ENCODE data around the gene ARHGAP26.

ARHGAP26 gene

GRCh38 chr5:143166090-143166489 lies 395.9 kb downstream of the ARHGAP26 start:
- H3K27me3 ChIP-seq, result no peaks in the 10 kb centered on the region
- H3K9me3 ChIP-seq, result no peaks in the 10 kb centered on the region
- no peak overlapping the region for H3K4me3 ChIP-seq (ENCODE audit: low read depth in 1 of 2, low read length in 1 of 2)
- peaks cover 4 to 8% of the 10 kb centered on the region in 2 experiments for H3K4me1 ChIP-seq (ENCODE audit: control insufficient read depth in 1 of 2, insufficient read depth in 1 of 2, low read depth in 1 of 2, low read length in 1 of 2)
- H3K36me3 ChIP-seq, result peaks cover 19% of the 10 kb centered on the region
- H3K27ac ChIP-seq, result no peak overlapping the region
- TF ChIP-seq, protein P1, sequence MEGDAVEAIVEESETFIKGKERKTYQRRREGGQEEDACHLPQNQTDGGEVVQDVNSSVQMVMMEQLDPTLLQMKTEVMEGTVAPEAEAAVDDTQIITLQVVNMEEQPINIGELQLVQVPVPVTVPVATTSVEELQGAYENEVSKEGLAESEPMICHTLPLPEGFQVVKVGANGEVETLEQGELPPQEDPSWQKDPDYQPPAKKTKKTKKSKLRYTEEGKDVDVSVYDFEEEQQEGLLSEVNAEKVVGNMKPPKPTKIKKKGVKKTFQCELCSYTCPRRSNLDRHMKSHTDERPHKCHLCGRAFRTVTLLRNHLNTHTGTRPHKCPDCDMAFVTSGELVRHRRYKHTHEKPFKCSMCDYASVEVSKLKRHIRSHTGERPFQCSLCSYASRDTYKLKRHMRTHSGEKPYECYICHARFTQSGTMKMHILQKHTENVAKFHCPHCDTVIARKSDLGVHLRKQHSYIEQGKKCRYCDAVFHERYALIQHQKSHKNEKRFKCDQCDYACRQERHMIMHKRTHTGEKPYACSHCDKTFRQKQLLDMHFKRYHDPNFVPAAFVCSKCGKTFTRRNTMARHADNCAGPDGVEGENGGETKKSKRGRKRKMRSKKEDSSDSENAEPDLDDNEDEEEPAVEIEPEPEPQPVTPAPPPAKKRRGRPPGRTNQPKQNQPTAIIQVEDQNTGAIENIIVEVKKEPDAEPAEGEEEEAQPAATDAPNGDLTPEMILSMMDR (IDR thresholded peaks at IDR 0.05), result no peak

DNA sequence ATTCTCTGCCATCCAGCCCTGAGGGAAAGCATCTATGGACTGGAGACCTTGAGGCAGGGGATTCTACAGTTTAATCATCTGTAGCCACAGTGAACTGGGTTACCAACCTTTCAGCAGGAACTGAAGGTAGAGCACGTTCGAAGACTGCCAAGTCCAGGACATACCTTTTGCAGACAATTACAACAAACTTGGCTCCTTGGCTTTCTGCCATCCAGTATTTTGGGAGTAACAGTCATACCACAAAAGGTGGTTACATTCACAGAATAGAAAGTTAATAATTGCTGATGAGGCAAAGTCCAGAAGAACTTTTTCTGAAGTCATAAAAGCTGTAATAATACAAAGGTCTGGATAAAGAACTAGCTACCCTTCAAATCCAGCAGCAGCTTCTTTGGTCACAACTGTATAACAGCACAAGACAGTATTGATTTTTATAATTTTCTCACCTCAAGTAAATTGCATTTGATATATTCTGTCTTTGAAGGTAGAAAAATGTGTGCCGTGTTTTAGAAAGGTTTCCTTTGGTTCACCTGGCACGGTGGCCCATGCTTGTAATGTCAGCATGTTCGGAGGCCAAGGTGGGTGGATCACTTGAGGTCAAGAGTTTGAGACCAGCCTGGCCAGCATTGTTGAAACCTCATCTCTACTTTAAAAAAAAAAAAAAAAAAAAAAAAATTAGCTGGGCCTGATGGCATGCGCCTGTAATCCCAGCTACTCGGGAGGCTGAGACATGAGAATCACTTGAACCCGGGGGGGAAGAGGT lies 396.7 kb downstream of the ARHGAP26 start:
- peaks cover 19% of the 10 kb centered on the region for H3K36me3 ChIP-seq

GRCh38 chr5:143168171-143168741 lies 398.1 kb downstream of the ARHGAP26 start:
- TF ChIP-seq, protein P1 (IDR thresholded peaks at IDR 0.05), result no peak
- no peak overlapping the region for H3K4me3 ChIP-seq (ENCODE audit: low read depth in 1 of 2, low read length in 1 of 2)

More for the DNA sequence above, 396.7 kb downstream of the ARHGAP26 start:
- no peaks in the 10 kb centered on the region for H3K27me3 ChIP-seq
- no peaks in the 10 kb centered on the region for H3K9me3 ChIP-seq
- H3K4me3 ChIP-seq (ENCODE audit: low read depth in 1 of 2, low read length in 1 of 2), result no peak overlapping the region
- H3K27ac ChIP-seq, result no peak overlapping the region
- TF ChIP-seq, protein P1 (IDR thresholded peaks at IDR 0.05), result no peak
- peaks cover 3 to 5% of the 10 kb centered on the region in 2 experiments for H3K4me1 ChIP-seq (ENCODE audit: control insufficient read depth in 1 of 2, insufficient read depth in 1 of 2, low read depth in 1 of 2, low read length in 1 of 2)

GRCh38 chr5:143168921-143169810 lies 399.0 kb downstream of the ARHGAP26 start:
- H3K36me3 ChIP-seq, result peaks cover 29% of the 10 kb centered on the region

More at GRCh38 chr5:143168171-143168741, 398.1 kb downstream of the ARHGAP26 start:
- Histone ChIP-seq H3K36me3 (peaks cover 20% of the 10 kb centered on the region), H3K9me3 (no peaks in the 10 kb centered on the region), H3K4me1 (ENCODE audit: control insufficient read depth in 1 of 2, insufficient read depth in 1 of 2, low read depth in 1 of 2, low read length in 1 of 2) (no peaks in the 10 kb centered on the region), H3K27me3 (no peaks in the 10 kb centered on the region), H3K27ac (no peak overlapping the region)

GRCh38 chr5:143170104-143170503 lies 399.9 kb downstream of the ARHGAP26 start:
- Histone ChIP-seq H3K36me3 (peaks cover 34% of the 10 kb centered on the region), H3K27me3 (no peaks in the 10 kb centered on the region), H3K4me1 (ENCODE audit: control insufficient read depth in 1 of 2, insufficient read depth in 1 of 2, low read depth in 1 of 2, low read length in 1 of 2) (peaks cover 0 to 5% of the 10 kb centered on the region in 2 experiments), H3K4me3 (ENCODE audit: low read depth in 1 of 2, low read length in 1 of 2) (no peak overlapping the region), H3K9me3 (no peaks in the 10 kb centered on the region), H3K27ac (no peak overlapping the region)
- TF ChIP-seq, protein P1 (IDR thresholded peaks at IDR 0.05), result no peak

More at GRCh38 chr5:143168921-143169810, 399.0 kb downstream of the ARHGAP26 start:
- H3K9me3 ChIP-seq, result no peaks in the 10 kb centered on the region
- TF ChIP-seq, protein P1 (IDR thresholded peaks at IDR 0.05), result no peak
- H3K4me3 ChIP-seq (ENCODE audit: low read depth in 1 of 2, low read length in 1 of 2), result no peak overlapping the region
- no peak overlapping the region for H3K27ac ChIP-seq
- no peaks in the 10 kb centered on the region for H3K27me3 ChIP-seq
- peaks cover 0 to 5% of the 10 kb centered on the region in 2 experiments for H3K4me1 ChIP-seq (ENCODE audit: control insufficient read depth in 1 of 2, insufficient read depth in 1 of 2, low read depth in 1 of 2, low read length in 1 of 2)

Data from neutrophil (primary cell).